HG02938 (cell line): Measurements from ENCODE around the gene POLR3GL.
"Not testable (repeated sequence)": the region's sequence is repeated elsewhere in the genome, so short reads cannot be mapped to it uniquely, and the experiment has no call there.

Source experiments
- ATAC-seq: cut with Tn5 transposase; IDR thresholded peaks from one replicate; pipeline ENCODE4 v1.9.1; 2021; ENCODE audit warnings: mild to moderate bottlenecking, moderate library complexity; ENCODE audit not compliant: unreplicated experiment

Gene POLR3GL

DNA sequence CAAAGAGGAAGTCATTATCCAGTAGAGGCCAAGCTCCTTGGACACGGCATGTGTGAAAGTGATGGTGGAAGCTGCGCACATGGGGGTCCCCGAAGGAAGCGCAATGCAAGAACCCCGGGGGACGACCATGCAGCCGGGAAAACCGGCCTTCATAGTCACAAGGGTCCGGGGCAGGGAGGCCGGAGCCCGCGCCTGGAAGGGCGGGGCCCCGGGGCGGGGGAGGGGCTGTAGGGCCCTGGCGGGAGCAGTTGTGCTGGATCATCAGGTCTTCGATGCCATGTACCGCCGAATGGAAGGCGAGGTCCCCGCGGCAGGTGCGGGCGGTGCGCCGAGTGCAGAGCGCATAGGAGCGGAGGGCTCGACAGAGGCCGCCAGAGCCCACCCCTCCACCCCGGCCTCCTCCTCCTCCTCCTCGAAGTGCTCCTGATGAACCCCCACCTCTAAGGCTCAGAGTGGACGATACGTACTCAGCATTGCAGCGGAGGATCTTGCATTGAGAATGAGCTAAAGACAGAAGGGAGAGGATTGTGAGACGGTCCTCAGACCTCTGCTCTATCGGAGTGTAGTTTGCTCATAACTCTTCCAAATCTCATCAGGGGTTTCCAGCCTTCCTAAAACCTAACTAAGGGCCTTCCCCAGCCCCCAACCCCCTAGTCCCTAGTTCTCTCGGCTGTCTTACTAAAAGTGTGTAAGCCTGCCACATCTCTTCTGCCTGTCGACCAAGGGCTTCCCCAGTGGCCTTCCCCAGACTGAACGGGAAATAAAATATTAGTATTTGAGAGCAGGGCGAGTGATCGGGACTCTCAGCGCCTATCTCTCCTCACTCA is 55.0 kb downstream of the POLR3GL start:
- ATAC-seq: no peak

DNA sequence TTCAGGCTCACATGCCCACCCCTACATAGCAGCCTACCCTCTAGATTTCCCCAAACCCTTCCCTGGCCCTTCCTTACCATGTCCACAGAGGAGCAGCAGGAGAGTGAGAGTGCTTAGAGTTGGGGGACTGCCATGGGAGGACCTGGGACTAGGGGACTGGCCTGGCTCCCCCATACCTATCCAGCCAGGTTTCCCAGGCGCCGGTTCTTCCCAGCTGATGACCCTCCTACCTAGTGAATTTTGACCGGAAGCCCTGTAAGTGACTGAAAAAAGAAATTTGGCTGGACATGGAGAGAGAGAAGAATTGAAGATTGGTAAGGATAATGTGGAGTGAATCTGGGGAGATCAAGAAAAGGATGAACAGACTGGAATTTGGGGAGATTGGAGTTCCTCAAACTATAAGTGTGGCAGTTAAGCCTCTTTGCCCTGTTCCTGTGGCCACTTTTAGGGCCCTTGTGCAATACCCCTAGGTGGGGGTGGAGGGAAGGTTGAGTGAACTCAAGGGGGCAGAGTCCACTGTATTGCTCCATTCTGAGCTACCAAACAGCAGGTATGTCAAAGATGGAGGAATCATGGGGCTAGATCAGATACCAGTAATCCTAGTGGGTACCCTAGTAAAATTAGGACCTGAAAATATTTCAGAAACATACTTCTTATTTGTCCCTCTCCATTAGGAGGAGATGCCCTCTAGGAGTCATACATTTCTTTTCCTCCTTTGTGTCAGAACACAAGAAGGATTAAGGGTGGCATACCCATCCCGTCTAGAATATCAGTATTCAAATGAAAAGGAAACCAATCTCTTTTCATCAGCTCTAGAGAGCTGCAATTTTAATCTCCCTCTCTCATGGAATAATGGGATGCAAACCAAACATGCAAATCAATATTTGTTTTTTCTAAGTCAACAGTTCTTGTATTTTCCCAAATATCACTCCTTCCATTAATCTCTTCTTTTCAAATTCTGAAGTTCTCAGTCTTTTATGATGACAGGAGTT is 55.9 kb downstream of the POLR3GL start:
- no peak for ATAC-seq

DNA sequence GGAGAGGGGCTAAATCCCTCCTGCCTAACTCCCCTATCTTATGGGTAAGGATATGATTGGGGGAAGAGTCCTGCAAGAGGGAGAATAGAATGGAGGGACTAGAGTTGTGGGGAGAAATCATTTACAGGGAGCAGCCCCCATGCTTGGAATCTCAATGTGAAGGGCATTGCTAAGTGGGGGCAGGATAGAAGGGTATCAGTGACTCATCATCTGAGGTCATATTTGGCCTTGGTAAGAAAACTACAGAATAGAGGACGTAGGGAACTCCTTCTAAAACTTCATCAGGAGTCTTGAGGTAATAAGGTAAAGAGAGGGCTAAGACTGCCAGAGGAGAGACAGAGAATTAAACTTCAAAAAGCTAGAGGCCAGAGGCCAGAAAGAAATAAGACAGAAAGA is 56.6 kb downstream of the POLR3GL start:
- ATAC-seq: no peak

DNA sequence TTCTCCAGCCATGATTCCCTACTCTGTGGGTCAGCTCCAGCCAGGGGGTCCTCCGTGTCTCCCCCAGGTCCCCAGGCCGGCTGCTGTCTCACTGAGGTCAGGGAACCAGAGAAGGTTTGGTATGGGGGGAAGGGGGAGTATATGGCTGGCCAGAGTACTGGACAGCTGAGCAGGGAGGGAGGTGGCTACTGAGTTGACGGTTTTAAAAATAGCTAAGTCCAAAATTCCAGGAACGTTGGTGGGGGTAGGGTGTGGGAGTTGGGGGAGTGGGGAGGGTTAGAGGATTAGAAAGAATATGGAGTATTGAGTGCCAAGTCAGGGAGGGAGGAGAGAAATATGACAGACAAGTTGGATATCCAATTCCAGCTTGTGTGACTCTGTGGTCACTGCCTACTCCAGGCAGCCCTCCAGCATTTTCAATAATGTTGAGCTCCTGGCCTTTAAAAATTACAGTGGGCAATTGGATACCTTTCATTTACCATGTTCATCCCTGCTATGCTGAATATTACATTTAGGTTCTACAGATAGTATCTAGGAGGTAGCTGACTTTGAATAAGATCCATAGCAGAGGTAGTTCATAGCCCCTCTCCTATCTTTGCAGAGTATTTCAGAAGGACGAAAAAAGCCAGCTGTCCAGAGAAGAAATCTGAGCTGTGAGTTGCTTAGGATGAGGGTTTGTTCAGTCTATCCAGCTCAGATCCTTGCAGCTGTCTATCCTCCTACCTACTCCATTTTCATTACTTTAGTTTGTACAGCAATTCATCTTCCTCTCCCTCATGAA is 57.3 kb downstream of the POLR3GL start, which contains the start of gene HJV:
Gene HJV, minus strand, starts transcription at position 114 of the 781 bp plus-strand sequence. CDS start 1,504 bp downstream, outside the sequence.
- ATAC-seq: no peak

DNA sequence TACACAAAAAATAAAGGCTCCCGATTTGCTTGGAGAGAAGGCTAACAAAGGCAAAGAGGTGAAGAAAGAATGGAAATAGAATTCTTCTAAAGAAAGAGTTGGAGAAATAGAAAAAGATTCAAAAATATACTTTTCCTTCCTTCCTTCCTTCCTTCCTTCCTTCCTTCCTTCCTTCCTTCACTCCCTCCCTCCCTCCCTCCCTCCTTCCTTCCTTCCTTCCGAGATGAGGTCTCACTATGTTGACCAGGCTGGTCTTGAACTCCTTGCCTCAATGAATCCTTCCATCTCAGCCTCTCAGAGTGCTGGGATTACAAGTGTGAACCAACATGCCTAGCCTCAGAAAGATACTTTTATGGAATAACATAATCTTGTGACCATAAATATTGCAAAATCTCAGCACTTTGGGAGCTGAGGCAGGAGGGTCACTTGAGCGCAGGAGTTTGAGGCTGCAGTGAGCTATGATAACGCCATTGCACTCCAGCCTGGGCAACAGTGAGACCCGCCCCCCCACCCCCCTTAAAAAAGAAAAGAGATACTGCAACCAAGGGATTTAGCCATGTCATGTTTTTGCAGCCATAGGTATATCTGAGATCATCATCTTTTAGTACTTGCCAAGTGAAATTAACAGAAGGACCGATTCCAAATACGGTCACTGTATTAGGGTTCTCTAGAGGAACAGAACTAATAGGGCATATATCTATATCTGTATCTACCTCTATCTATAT is 58.1 kb downstream of the POLR3GL start:
- no peak for ATAC-seq

DNA sequence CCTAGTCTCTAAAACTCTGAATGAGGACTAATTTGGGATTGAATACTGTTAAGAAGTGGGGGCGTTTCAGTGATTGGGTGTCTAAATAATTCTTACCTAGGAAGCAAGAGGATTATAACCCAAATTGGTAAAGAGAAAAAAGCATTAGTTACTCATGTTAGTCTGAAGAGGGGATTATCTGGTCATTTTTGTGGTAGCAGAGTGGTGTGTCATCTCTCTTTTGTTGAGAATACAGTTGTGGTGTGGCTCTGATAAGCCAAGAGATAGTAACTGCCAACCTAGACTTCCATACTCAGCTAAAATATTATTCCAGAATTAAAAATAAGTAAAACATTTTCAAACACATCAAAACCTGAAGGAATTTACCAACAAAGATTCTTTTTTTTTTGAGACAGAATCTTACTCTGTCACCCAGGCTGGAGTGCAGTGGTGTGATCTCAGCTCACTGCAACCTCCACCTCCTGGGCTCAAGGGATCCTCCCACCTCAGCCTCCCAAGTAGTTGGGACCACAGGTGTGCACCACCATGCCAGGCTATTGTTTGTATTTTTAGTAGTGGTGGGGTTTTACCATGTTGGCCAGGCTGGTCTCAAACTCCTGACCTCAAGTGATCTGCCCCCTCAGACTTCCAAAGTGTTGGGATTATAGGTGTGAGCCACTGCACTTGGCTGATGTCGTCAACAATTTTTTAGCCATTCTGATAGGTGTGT is 61.5 kb downstream of the POLR3GL start:
- ATAC-seq: not testable (repeated sequence)

DNA sequence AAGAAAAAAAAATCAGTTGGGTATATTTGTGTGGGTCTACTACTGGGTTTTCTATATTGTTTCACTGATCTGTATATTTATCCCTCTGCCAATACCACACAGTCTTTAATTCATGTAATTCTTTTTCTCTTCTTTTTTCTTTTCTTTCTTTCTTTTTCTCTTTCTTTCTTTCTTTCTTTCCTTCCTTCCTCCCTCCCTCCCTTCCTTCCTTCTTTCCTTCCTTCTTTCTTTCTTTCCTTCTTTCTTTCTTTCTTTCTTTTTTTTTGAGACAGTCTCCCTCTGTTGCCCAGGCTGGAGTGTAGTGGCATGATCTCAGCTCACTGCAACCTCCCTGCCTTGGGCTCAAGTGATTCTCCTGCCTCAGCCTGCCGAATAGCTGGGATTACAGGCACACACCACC is 62.2 kb downstream of the POLR3GL start:
- not testable (repeated sequence) for ATAC-seq
